HepG2 (cell line): Measurements from ENCODE around the gene KCTD19. TPM values are rescaled to one million over a fixed set of nuclear protein-coding genes. Genes with fewer than 3 reads are reported as not detected.

Experiments used
- ATM ChIP-seq: fragments of 450-650 bp; IDR thresholded peaks from 2 replicates; pipeline ENCODE4 v1.7.1; 2017; ENCODE audit warnings: mild to moderate bottlenecking, borderline replicate concordance
- CEBPB ChIP-seq: IDR thresholded peaks from 2 replicates; pipeline ENCODE4 v1.6.1; 2011; ENCODE audit warnings: low read depth, low read length, improper control_type of control experiment, borderline replicate concordance
- FIP1L1 ChIP-seq: fragments of 200-400 bp; formaldehyde crosslinking; IDR thresholded peaks from 2 replicates; pipeline ENCODE4 v1.6.1; 2018; ENCODE audit warnings: low read depth, mild to moderate bottlenecking, low read length, moderate library complexity, borderline replicate concordance; ENCODE audit not compliant: insufficient read depth
- FOXP4 ChIP-seq: sonication (generic); formaldehyde crosslinking; IDR thresholded peaks from 2 replicates; pipeline ENCODE4 v1.4.0; 2020; ENCODE audit warnings: missing genetic modification reagents
- GATAD2A ChIP-seq: IDR thresholded peaks from 2 replicates; pipeline ENCODE4 v1.6.1; 2016
- GPN1 ChIP-seq: sonication (generic); formaldehyde crosslinking; IDR thresholded peaks from 2 replicates; pipeline ENCODE4 v1.5.1; 2020; ENCODE audit warnings: missing genetic modification reagents, borderline replicate concordance
- HOXD1 ChIP-seq: sonication (generic); formaldehyde crosslinking; IDR thresholded peaks from 2 replicates; pipeline ENCODE4 v1.5.0; 2020; ENCODE audit warnings: missing genetic modification reagents
- MIXL1 ChIP-seq: IDR thresholded peaks from 2 replicates; pipeline ENCODE4 v1.6.1; 2016
- MNT ChIP-seq: fragments of 450-650 bp; IDR thresholded peaks from 2 replicates; pipeline ENCODE4 v1.6.1; 2016
- PAXIP1 ChIP-seq: sonication (generic); formaldehyde crosslinking; conservative IDR thresholded peaks from 2 replicates; pipeline ENCODE4 v1.4.0; 2020; ENCODE audit warnings: mild to moderate bottlenecking, missing genetic modification reagents, moderate library complexity
- PLSCR1 ChIP-seq: sonication (generic); formaldehyde crosslinking; IDR thresholded peaks from 2 replicates; pipeline ENCODE4 v1.5.0; 2020; ENCODE audit warnings: missing genetic modification reagents, mild to moderate bottlenecking, borderline replicate concordance
- SCMH1 ChIP-seq: sonication (generic); formaldehyde crosslinking; IDR thresholded peaks from 2 replicates; pipeline ENCODE4 v1.9.0; 2021; ENCODE audit warnings: missing genetic modification reagents, mild to moderate bottlenecking, borderline replicate concordance
- SMARCC2 ChIP-seq: fragments of 450-650 bp; IDR thresholded peaks from 2 replicates; pipeline ENCODE4 v1.6.1; 2017; ENCODE audit warnings: antibody characterized with exemption, mild to moderate bottlenecking
- TBX2 ChIP-seq: sonication (generic); formaldehyde crosslinking; IDR thresholded peaks from 2 replicates; pipeline ENCODE4 v1.5.0; 2020; ENCODE audit warnings: missing genetic modification reagents, mild to moderate bottlenecking, borderline replicate concordance
- TFE3 ChIP-seq: IDR thresholded peaks from 2 replicates; pipeline ENCODE4 v1.6.1; 2016
- WIZ ChIP-seq: sonication (generic); formaldehyde crosslinking; IDR thresholded peaks from 2 replicates; pipeline ENCODE4 v1.5.1; 2020; ENCODE audit warnings: mild to moderate bottlenecking, missing genetic modification reagents
- ZNF7 ChIP-seq: IDR thresholded peaks from 2 replicates; pipeline ENCODE4 v1.6.1; 2016; ENCODE audit warnings: missing biosample characterization, missing genetic modification reagents
- ZNF720 ChIP-seq: sonication (generic); formaldehyde crosslinking; IDR thresholded peaks from 2 replicates; pipeline ENCODE4 v1.4.0; 2020; ENCODE audit warnings: missing genetic modification reagents
- ZUFSP ChIP-seq: sonication (generic); formaldehyde crosslinking; IDR thresholded peaks from 2 replicates; pipeline ENCODE4 v1.9.0; 2021; ENCODE audit warnings: missing genetic modification reagents, mild to moderate bottlenecking, borderline replicate concordance
- polyA plus RNA-seq, 8 experiments: library from polyadenylated mRNA; depleted of rRNA in 3 of 8; stranded (reverse) in 7 of 8; unstranded in 1 of 8; fragments of >200 nt; fragmentation: Illumina TruSeq in 4 of 8; extraction: Trizol in 4 of 8; gene quantifications; 2 replicates each; pipeline versions ENCODE4 v1.2.1 to v1.2.3, GENCODE V29; 2011 to 2016; ENCODE audit warnings: low read depth in 4 of 8, missing spikeins in 1 of 8, mixed read lengths in 1 of 8; ENCODE audit not compliant: insufficient read depth in 1 of 8
- total RNA-seq, 5 experiments: library from RNA; depleted of rRNA; stranded (reverse); fragments of >200 nt; fragmentation: Illumina TruSeq; extraction: Trizol; gene quantifications; 2 replicates each; pipeline ENCODE4 v1.2.3, GENCODE V29; 2016; ENCODE audit warnings: low read depth in 1 of 5

Gene KCTD19
- total and polyA plus RNA-seq, 2 of the 13 experiments (the other 11 are each of a cell fraction or from before 2014, with no cell fraction given), result not detected

GRCh38 chr16:67246081-67246755 lies 80.3 kb downstream of the KCTD19 start (continued):
- TF ChIP-seq ZUFSP (CRISPR knock-in tag), result no peak
- 0 out of 2 replicates have a peak, but pooled peaks have one; percentile 62 for TF ChIP-seq FIP1L1
- peak; percentile 76 for TF ChIP-seq FOXP4
- peak; percentile 87 for TF ChIP-seq TFE3 (CRISPR knock-in tag)
- TF ChIP-seq TBX2, result peak; percentile 90
- TF ChIP-seq WIZ (CRISPR knock-in tag), result no peak; the same call in 1 of the 2 replicates
- no peak for TF ChIP-seq SCMH1 (CRISPR knock-in tag)
- no peak for TF ChIP-seq ZNF7
- TF ChIP-seq PLSCR1 (CRISPR knock-in tag), result no peak
- TF ChIP-seq ZNF720 (CRISPR knock-in tag), result no peak
- no peak for TF ChIP-seq HOXD1 (CRISPR knock-in tag)
- TF ChIP-seq ATM, result no peak
- no peak for TF ChIP-seq GPN1
- peak; percentile 96 for TF ChIP-seq PAXIP1 (CRISPR knock-in tag)
- peak; percentile 98 for TF ChIP-seq GATAD2A
- TF ChIP-seq MIXL1 (CRISPR knock-in tag), result no peak
- TF ChIP-seq SMARCC2, result no peak
- peak; percentile 83 for TF ChIP-seq CEBPB
- TF ChIP-seq MNT, result peak; percentile 56; the same call in 1 of the 2 replicates
